HuH-7 (cell line): Measurements from ENCODE around the gene RUFY1.

Experiments
- DNase-seq: peaks from one replicate; pipeline ENCODE4 v3.0.0; 2011; ENCODE audit warnings: low spot score

Gene RUFY1

DNA sequence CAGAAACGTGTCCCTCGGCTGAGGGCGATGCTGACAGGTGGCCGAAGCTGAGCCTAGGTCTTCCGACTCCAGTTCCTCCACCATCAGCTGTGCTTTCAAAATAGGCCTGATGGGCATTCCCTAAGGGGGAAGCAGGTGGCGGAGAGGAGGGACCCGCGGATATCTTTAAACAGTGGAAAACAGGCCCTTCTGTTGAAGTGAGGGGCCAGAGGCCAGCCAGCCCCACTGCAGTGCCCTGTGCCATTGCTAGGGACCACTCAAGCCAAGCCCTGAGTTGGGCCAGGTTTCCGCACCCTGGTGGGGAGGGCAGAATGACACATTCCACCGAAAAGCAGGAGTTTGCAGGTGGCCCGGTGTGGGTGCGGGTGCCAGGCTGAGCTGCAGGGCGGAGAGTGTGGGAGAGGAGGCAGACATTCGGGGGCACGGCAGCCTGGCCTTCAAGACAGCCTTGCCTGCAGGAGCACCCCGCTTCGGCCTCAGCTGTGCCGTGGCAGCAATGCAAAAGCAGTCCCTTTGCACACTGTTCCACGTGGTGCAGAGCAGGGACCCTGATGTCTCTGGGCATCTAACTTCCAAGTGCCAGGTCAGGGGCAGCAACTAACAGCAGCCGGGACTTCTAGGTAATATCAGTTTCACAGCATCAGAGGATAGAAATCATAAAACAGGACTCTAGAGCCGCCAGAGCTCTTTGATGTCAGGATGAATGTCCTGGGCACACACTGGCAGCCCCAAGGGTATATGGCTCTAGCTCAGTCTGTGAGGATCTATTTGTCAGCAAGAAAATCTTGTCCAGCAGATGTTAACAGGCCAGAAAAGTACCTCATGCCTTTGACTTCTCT lies 55.9 kb downstream of the RUFY1 start:
- DNase-seq = no peak

DNA sequence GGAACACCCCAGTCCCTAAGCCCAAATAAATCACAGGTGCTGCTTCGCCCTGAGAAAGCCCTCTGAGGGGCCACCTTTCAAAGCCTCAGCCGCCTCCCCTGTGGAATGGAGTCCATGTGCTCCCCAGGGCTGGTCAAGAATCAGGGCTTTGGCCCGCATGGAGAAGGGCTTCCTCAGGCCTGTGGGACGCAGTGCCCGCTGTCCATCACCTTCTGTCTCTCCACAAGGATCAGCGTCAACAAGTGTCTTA lies 56.5 kb downstream of the RUFY1 start:
- no peak for DNase-seq

DNA sequence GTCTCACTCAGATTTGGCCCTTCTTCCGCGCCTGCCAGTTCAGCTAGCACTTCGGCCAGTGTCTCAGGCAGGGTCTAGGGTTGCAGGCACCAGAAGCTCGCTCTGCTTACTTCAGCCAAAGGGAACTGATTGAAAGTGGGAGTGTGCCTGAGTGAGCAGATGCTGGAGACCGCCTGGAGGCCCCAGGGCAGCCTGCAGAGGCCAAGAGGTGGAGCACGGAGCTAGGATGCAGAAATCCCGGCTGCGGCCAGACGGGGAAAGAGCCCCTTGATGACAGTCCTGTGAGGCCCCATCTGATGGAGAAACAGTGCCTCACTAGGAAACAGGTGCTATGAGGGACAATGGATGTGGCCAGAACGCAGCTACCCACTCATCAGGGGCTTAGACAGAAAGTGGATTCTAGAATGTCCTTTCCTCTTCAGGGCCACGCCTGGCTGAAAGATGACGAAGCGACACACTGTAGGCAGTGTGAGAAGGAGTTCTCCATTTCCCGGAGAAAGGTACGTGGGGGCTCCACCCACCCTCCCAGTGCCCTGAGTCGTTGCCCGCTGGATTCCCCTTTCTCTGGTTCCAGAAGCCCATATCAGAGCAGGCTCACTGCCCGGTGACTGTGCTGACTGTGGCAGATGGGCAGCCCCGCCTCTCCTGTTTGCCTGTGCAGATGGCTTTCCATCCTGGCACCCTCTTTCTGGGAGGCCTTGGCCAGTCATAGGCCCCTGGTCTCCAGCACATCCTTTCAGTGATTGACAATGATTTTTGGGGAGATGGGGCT lies 57.0 kb downstream of the RUFY1 start:
- DNase-seq = no peak

DNA sequence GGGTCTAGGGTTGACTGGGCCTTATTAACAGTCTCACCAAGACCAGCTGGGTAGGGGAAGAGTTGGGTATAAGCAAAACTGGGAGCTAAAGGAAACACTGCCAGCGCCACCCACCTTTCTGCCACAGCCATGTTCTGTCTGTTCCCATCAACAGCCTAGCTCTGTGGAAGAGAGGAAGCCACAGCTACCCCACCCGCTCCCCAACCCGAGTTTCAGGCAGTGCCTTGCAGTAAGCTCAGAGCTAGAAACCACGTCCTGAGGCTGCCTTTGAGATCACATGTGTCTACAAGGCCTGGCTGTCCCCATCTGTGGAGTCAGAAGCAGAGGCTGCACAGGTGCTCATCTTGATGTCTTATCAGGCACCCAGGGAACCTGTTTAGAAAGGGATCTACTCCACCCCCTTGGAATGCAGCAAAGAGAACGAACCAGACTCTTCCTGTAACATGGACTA lies 57.8 kb downstream of the RUFY1 start:
- no peak for DNase-seq

DNA sequence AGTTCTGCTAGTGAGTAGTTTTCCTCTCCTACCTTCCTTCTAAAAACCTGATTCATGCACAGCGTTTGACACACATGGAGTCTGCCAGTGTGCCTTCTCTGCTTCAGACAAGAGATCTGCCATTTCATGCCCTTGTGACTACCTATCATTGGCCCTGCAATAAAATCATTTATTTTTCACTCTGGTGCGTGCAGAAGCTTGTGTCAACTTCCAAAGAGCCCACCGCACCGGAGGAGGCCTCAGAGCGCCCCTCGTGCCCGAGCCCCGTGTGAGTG lies 59.4 kb downstream of the RUFY1 start:
- DNase-seq = no peak

DNA sequence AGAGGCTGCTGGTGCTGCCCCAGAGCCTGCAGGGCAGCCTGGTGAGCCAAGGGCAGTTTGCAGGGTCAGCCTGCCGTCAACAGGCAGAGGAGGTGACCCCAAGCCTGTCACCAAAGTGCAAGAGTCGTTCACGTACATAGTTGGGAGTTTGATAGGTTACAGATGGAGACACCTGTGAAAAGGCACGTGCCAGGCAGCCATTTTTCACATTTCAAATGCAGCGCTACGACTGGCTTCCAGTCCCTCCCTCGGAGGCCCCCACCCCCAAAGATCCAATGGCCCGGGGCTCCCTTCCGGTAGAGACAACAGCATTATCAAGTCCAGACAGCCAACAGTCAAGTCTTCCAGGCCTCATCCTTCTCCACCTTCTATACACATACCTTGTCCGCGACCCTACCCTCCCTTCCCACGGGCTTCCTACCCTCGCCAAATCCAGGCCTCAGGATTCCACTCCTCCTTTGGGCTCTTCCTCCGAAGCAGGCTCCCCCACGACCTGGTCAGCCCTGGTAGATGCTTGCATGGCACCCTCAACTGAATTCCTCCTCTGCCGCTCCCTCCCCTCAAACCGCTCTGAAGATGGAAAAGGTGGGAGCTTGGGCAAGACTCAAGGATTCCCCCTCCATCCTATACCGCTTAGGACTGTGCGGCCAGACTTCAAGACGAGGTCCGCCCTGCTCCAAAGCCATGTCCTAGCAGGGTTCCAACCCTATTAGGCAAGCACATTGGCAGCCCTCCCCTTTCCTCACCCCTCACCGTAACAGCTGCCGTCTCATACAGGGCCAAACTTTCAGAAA lies 60.0 kb downstream of the RUFY1 start:
- no peak for DNase-seq

DNA sequence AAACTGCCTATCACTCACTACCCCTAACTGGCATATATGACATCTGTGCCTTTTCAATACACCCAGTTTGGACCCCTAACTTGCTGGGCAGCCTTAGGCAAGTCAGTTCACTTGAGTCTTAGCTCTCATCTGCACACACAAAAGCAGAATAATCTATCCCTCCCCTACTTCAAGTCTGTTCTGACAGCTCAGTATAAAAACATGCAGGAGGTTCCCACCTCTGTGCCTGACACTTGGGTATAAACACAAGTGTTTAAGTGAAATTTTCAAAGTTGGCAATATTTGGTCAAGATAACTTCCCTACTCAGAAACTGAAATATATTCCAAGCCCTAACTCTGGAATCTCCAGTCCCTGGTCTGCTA lies 60.5 kb downstream of the RUFY1 start:
- DNase-seq = no peak

DNA sequence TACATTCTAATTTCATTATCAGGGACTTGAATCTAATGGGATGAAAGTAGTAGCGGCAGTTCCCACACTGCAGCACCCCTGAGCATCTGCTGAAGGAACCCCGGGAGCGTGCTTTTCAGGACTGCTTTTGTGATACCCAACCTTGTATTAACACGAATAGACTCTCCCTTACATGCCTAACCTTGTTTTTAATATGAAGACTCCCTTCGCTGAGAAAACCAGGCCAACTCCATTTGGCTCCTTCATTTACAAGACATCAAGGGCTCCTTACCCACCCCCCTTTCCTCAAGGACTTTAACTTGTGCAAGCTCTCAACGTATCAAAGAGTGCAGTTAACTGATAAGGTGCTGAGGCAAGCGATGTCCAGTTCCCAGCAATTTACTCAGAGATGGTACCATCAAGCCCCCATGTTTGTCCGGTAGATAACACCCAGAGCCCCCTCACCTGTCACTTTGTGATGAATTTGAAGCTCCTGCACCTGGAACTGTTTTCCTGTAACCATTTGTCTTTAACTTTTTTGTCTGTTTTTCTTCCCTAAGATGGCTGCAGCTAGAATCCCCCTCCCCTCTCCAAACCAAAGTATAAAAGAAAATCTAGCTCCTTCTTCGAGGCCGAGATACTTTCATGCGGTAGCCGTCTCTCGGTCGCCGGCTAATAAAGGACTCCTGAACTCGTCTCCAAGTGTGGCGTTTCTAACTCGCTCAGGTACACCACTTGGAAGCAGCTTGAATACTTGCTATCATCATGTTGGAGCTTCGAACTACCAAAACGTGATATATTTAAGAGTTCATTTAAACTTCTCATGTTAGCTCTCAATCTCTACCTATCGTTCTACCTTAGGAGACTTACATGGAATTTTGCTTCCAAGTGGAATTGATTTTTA lies 62.5 kb downstream of the RUFY1 start:
- no peak for DNase-seq

DNA sequence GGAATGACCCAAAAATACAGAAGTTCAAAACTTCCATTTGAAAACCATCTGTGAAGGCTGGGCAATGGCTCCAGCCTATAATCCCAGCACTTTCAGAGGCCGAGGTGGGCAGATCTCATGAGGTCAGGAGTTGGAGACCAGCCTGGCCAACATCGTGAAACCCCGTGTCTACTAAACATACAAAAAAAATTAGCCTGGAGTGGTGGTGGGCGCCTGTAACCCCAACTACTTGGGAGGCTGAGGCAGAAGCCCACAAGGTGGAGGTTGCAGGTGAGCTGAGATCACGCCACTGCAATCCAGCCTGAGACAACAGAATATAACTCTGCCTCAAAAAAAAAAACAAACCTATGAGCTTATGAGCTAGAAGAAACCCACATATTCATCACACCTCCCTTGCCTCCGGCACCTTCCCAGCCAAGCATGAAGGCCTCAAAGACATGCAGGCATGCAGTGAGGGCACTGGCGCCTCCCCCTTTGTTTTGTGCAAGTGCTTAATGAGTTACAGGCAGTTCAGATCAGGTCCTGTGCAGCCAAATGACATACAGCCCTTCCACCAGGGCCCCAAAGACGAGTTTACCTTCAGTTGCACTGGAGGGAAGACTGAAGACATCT lies 63.2 kb downstream of the RUFY1 start:
- DNase-seq = no peak

DNA sequence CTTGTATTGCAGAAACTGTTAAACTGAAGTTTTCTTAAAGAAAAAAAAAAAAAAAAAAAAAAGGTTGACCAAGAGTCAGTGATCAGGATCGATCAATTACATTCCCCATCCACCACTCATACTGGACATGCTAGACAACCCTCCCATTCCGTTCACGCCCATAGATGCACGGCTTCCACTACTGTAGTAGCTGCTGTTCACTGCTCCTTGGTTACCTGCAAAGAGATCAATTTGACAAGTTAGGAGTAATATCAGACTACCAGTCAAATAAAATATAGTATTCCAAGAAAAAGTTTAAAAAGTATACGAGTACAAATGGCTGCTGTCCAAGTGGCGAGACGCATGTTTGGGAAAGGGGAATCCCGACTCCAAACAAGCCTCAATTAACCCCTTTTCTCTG lies 64.4 kb downstream of the RUFY1 start:
- DNase-seq = no peak

DNA sequence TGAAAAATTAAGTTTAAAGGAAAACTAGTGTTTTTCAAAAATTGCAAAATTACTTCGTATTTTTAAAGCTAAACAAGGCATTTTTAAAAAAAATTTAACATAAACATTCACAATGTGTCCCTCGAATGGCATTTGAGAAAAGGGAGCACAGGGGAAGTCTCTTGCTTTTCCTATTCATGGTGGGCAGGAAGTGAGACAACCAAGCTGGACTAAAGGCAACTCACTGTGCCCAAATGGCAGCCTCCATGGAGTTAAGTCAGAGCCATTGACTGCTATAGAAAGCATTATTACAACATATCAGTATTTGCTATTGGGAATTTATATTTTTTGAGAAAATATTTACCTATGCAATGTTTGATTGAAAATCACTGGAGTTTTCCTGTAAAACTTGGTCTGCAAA lies 64.8 kb downstream of the RUFY1 start:
- no peak for DNase-seq

DNA sequence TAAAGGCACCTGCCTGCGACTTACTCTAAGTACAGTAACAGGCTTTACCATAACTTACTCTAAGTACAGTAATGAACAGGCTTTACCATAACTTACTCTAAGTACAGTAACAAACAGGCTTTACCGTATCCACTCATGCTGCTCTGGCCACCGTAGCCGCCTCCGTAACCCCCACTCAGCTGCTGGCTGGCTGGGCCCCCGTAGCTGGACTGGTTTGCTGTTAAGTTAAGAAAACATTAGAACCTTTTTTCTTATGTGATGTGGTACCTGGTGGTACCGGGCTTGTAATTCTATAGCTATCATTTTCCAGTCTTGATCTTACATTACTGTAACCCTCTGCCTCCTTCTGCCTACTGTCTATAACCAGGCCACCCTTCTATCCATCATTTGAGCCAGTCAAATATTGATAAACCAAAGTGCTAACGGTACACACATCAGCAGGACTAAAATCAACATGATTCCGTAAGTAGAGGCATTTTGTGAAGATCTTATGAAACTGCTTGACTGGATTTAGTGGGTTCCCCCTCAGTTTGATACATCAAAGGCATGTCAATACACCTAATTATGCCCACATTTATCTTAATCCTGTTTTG lies 65.7 kb downstream of the RUFY1 start:
- no peak for DNase-seq

DNA sequence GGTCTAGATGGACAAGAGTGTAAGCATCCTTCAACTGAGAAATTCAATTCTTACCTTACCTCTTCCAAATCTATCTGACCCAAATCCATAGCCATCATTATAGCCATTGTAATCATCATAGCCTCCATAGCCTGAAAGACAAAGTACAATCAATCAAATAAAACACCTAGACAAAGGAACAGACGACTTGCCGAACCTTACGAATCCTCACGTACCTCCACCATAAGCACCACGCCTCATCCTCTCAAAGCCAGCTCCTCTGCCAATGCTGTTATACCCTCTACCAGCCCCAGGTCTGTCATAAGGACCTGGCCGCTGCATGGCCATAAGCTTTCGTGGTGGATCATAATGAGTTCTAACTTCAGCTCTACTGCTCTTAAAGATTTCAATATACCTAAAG lies 67.6 kb downstream of the RUFY1 start:
- DNase-seq = no peak

DNA sequence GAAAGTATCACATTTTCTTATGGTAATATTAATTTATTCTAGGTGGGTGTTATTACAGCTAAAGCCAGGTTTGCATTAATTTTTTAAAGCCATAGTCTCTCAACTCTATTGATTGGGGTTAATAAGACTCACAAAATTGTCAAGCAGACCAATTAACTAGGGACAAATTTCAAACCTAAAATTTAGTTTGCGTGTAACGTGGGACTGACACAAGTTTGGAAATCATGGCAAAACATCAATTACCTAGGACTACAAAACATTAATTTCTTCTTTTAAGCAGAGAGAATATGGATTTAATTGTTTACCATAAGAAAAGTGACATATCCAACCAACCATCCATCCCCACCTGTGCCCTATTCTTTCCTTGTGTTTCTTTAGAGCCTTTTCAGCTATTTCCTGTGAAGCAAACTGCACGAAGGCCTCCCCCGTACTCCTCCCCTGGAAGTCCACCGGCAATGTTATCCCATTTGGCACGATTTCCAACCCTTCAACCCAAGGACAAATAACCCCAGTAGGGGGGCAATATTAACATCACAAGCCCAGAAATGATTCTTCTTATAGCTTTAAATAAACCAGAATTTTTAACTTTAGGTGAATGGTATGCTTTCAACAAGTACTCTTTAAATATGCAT lies 68.7 kb downstream of the RUFY1 start:
- no peak for DNase-seq

DNA sequence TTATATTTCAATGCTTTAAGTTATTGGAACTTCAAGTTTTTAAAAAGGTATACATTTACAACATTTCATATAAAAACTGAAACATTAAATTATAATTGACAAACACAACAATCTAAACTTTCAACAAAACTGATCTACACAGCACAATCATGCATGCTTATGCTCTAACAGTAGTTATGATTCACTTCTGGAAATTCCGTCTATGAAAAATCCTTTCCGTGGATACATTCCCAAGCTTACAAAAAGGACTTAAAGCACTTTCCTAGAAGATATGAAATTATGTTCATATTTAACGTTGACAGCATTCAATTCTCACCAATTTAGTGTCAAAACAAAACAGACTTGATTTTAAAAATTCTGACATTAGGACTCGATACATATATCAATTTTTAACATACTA lies 69.4 kb downstream of the RUFY1 start:
- no peak for DNase-seq

DNA sequence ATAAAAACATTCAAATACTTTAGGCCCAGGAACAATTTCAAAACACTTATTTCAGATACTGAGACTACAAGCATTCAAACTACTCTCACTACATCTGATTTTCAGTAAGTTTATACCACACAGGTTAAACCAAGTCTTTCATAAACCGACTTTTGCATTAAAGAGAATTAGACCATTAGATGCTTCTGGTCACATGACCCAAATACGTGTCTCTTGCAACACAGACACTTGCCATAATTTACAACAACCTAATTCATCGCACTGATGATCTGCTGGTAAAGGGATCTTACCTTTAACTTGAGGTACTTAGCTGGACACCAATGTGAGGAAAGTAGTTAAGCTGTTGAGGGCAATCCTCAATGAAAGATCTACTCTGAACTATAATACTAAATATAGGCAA lies 69.9 kb downstream of the RUFY1 start:
- DNase-seq = no peak

DNA sequence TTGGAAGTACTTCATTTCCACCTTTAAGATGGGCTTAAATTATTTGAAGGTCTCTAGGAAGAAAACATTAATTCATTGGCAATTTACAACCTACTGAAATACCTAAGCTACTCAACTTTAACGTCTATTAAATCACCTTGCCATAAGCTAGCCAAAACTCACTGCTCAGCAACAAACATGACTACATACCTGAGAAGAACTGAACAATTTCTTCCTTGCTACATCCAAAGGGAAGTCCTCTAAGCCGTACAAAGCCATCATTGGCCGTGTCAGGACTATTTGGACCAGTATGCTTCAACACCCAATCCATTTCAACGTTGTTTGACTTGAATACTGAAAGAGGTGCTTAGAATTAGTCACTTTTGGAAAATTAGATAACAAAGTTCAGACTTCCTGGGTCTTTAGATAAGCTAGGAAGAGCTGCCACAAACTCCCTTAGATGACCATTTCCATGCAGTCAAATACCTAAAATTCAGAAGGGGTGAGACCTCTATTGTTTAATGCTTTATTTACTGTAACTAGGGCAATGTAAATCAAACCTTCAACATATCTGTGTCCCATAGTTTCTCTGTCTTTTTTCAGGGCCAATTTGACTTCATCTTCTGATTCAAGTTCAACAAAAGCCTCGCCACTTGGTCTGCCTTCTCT lies 70.5 kb downstream of the RUFY1 start:
- DNase-seq = no peak

DNA sequence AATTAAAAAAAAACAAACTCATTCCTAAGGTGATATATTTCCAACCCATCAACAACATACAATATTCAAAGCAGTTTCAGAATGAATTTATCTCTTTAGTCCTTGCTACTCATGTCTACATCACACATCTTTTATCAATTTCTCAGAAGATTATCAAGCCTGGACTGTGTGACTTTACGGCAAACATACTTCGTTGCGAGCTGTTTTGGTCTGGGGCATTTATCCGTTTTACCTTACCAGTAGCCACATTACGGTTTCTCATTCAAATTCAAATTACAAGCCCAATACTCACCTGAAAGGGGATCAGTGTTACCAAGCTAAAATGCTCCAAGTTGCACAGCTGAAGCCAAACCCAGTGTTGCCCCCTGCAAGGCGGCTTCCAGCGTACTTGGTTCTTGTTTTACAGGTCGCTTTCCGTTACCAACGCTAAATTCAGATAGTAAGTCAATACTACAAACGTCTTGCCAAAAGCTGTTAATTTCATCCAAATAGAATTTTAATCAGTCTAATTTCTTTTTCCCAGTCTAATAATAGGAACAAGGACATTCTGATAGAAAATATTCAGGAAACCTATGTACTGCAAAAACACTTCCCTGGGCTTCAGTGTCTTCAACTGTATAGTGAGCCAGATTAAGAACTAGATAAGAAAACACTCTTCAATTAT lies 71.3 kb downstream of the RUFY1 start:
- DNase-seq = no peak

DNA sequence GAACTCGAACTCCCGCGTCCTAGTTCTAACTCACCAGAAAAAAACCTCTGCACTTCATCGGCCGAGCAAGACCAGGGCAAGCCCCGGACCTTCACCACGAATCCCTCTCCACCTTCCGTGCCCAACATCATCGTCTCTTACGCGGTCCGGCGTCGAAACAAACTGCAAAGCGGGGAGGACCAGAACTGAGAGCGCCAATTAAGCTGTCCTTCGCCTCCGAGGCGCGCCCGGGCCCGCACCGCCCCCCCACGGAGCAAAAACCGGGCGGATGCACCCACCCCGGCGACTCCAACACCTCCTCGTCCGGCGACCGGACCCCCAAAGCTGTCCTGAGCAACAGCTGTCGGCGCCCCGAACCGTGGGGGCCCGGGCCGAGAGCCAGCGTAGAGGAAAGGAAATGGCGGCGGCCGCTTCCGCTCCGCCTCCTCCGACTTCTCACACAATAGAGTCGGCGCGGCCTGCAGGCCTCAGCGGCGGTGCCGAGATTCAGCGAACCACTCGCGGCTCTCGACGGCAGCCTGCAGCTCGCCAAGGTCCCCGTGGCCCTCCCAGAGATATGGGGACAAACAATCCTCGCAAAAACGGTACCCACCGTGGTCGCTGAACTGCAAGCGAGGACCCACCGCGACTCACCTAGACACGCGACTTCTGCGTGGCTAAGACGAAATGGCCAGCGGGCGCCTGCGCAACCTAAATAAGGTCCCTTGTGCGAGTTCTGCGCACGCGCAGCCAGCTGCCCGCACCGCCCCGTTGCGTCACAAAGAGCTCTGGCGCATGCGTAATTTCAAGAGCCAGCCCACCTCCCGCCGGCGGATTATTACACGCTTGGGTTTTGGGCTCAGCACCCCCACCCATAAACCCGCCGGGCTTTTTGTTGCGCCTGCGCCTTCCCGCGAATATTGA lies 72.9 kb downstream of the RUFY1 start, which contains the start of gene HNRNPH1:
Gene HNRNPH1 (minus strand): TSS at position 669 of the 903 bp plus-strand sequence. CDS start 538 bp downstream, at position 131.
- peak; percentile 99 for DNase-seq
